Astrocyte of the cerebellum (primary cell): Measurements from ENCODE around the gene NELFB.

Source experiments
- DNase-seq: peaks from one replicate; pipeline ENCODE4 v3.0.0-alpha.2; 2011; ENCODE audit warnings: low read depth
- H3K4me3 ChIP-seq: 2 replicates; pipeline ENCODE4 v1.5.1; 2011; ENCODE audit warnings: mild to moderate bottlenecking, low read depth, low read length, moderate library complexity
- CTCF ChIP-seq: IDR thresholded peaks from 2 replicates; pipeline ENCODE4 v1.5.1; 2012; ENCODE audit warnings: low read length, low read depth, moderate library complexity, mild to moderate bottlenecking; ENCODE audit errors: missing control alignments
- in situ Hi-C: cut with HindIII; loops from 2 replicates; pipeline ENCODE4 v1.10.0; 2017; ENCODE audit warnings: low sequenced_read_pairs

The NELFB gene

DNA sequence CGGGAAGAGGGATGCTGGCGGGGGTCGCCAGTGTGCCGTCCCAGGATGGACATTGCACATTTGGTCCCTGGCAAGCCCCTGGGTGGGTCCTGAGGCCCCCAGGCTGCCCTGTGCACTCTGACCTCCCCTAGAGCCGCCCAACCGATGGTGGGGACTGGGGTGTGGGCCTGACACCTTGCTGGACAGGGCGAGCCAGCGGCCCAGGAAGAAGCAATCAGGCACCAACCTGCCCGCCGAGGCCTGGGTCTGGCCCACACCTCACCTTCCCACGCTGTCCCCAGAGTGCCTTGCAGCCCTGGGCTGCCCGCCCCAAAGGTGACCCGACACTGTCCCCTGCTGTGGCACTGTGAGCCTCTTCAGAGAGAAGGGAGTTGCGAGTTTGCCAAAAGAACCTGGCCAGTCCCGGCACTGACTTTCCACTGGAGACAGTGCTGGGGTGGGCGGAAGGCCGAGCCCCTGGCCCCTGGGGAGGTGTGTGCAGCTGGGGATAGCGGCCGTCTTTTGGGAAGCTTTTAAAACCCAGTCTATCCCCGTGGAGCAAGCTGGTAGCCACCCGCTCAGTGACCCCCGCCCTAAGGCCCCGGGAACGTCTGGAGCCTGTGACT is 58.9 kb downstream of the NELFB start:
- in situ Hi-C loops = loop anchor here (5.0 kb wide), 1 partner anchor 103 kb away; no protein-coding TSS in a partner anchor
- TF ChIP-seq CTCF = no peak
- H3K4me3 ChIP-seq = no peak overlapping the region
- DNase-seq = no peak

DNA sequence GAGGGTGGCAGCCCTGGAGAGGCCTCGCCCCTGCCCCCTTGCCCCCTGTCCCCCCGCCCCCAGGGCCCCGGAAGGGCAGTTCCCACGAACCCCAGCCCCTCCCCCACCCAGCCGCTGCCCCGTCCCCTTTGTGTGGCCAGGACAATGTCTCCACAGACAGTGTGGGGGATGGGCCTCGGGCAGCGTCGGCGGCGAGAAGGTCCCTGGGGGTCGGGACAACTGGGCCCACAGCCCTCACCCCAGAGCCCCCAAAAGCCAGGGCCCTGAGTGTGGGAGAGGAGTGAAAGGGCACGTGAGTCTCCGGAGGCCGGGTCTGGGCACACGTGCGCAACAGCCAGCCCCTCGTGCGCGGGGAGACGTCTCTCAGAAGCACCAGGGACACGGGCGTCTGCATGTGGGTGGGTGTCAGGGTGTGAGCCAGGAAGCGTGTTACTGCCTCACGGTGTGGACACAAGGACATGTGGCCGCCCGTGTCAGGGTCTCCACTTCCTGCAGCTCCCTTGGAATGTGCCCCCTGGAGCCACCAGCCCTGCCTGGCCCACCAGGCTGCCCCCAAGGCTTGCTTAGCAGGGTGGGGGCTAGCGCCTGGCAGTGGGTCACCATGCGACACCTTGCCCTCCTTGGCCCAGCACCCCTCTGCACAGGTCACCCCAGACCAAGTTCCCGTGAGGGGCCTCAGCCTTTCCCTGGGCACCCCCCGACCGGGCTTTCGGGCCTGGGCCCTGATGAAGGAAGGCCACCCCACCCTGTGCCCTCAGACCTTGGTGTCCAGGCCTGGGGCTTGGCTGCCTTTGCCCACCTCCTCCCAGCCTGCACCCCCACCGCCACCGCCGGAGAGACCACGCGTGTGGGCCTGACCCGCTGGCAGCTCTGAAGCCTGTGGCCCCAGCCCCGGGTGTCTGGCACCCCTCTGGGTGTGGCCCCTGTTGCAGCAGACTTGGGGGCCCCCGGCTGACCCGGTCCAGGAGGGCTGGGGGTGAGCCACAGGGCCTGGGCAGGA is 59.7 kb downstream of the NELFB start:
- no peak for TF ChIP-seq CTCF
- no peak overlapping the region for H3K4me3 ChIP-seq
- no peak for DNase-seq
- in situ Hi-C loops = loop anchor here (5.0 kb wide), 1 partner anchor 102 kb away; no protein-coding TSS in a partner anchor

DNA sequence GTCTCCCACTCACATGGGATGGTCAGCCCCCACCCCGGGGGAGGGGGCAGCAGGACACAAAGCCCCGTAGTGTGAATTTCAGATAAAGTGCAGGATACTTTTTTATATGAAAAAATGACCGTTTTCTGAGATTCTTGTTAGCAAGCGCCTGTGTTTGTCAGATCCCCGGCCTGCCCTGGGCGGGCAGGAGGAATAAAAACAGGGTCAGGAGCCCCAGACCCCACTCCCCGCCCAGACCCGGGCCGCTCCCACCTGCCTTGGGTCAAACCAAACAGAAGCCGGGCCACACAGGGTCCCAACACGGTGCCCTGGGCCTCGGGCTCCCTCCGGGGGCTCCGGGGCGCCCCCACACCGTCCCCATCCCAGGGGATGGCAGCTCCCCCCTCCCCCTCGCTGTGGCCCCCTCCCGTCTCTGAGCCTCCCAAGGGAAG is 60.5 kb downstream of the NELFB start:
- H3K4me3 ChIP-seq = no peak overlapping the region
- in situ Hi-C loops = no loop called here
- no peak for DNase-seq
- no peak for TF ChIP-seq CTCF

- DNase-seq = no peak
- no peak overlapping the region for H3K4me3 ChIP-seq
- TF ChIP-seq CTCF = no peak
- in situ Hi-C loops = no loop called here
Observed at GRCh38 chr9:137316012-137316981, 61.2 kb downstream of the NELFB start.

DNA sequence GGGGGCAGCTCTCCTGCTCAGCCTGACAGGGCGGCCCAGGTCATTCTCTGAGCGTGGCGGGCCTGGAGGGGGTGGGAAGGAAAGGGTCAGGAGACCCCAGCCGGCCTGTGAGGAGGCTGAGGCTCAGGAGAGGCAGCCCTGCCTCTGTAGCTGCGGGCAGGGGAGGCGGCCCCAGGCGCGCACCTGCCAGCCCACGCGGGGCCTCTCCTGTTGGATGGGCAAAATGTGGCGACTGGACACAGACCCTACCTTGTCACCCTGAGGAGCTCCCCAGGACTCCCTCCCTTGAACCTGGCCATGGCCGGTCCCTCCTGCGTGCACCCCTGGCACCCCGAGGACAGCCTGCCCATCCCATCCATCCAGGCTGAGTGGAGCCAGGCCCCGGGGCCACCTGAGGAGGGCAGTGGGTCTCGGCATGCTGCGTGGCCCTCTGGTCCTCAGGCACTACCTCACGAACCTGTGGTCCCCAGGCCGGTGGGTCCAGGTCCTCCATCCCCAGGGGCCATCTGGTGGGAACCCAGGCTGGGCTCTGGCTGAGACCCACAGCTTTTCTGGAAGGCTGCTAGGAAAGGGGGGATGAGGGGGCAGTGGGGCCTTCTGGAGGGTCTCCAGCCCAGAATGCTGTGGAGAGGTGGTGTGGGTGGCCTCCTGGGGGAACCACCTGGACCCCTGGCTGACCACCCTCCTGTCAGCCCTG is 62.0 kb downstream of the NELFB start:
- no peak overlapping the region for H3K4me3 ChIP-seq
- TF ChIP-seq CTCF = no peak
- in situ Hi-C loops = no loop called here
- DNase-seq = no peak
